Fibroblast of the aortic adventitia (primary cell): ENCODE results near the gene TANK. TPM values are rescaled to one million over a fixed set of nuclear protein-coding genes. Genes with fewer than 3 reads are reported as not detected.

Source experiments
- DNase-seq: peaks from one replicate; pipeline ENCODE4 v3.0.0-alpha.2; 2010; ENCODE audit warnings: low read depth
- H3K4me3 ChIP-seq: 2 replicates; pipeline ENCODE4 v1.5.1; 2011; ENCODE audit warnings: low read depth, mild to moderate bottlenecking, control low read depth, low read length, moderate library complexity
- total RNA-seq: library from RNA; depleted of rRNA; stranded (reverse); fragments of >200 nt; gene quantifications from 2 replicates; pipeline ENCODE4 v1.2.3, GENCODE V29; 2012; ENCODE audit warnings: low replicate concordance
- TF ChIP-seq, protein P1 (sequence below): IDR thresholded peaks from 2 replicates; pipeline ENCODE4 v1.5.1; 2011; ENCODE audit warnings: mild to moderate bottlenecking, low read length, control low read depth, inconsistent platforms; ENCODE audit not compliant: insufficient read depth

Gene TANK
- total RNA-seq, 1 donor: 57.8 TPM

DNA sequence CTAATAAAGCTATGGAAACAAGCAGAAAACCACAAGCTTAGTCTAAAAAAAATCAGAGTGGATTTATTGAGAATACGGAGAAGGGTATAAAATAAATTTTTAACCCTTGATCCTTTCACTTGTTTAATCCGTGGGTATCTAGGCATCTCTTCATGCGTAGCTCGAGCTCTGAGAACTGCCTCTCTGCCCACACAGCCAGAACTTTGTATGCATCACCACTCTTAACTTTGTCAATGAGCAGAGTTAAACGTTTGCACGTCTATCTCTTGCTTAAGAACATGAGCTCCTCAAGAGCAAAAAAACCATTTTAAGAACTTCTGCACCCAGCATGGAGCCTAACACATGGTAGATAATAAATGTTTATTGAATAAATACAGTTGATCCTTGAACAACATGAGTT, 26.9 kb upstream of the TANK start:
- no peak overlapping the region for H3K4me3 ChIP-seq
- no peak for DNase-seq
- TF ChIP-seq, protein P1, sequence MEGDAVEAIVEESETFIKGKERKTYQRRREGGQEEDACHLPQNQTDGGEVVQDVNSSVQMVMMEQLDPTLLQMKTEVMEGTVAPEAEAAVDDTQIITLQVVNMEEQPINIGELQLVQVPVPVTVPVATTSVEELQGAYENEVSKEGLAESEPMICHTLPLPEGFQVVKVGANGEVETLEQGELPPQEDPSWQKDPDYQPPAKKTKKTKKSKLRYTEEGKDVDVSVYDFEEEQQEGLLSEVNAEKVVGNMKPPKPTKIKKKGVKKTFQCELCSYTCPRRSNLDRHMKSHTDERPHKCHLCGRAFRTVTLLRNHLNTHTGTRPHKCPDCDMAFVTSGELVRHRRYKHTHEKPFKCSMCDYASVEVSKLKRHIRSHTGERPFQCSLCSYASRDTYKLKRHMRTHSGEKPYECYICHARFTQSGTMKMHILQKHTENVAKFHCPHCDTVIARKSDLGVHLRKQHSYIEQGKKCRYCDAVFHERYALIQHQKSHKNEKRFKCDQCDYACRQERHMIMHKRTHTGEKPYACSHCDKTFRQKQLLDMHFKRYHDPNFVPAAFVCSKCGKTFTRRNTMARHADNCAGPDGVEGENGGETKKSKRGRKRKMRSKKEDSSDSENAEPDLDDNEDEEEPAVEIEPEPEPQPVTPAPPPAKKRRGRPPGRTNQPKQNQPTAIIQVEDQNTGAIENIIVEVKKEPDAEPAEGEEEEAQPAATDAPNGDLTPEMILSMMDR: no peak

DNA sequence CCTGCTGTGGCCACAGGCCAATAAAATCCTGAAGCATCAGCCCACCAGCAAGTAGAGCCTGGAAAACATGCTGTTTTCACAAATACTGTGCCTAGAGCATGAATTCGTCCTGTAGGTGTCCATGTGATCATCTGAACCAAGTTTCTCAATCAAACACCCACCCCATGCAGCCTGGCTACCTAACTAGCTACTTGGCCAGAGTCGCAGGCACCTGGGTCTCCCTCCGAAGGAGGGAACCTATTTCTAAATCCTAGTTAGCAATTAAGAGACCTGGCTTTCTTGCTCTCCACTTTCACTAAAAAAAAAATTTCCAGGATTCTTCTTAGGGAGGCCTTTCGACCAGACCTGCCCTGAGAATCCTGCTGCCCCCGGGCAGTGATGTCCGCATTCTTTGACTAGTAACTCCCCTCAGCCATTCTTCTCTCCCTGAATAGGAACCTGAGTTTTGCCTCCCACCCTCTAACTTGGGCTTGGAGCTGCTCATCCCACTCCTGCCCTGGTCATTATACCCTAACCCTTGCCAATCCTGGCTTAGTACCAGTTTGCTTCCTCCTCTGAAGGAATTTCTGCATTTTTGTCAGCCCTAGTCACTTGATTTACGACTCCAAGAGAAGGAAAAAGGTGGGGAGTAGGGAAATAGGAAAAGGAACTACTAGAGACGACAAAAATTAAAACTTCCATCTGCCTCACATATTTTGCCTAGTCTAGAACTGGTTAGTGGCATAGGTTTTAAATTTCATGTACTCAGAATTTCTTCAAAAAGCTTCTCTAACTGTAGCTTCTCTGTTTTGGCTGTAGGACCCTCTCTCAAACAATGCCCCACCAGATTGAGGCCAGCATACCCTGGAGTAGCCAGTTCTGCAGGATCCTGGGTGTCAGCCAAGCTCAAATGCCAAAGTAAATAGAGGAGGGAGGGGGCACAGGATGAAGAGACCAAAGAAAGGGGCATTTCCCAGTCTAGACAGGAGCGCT, 25.4 kb upstream of the TANK start:
- DNase-seq: peak; percentile 48
- TF ChIP-seq, protein P1: no peak
- no peak overlapping the region for H3K4me3 ChIP-seq

DNA sequence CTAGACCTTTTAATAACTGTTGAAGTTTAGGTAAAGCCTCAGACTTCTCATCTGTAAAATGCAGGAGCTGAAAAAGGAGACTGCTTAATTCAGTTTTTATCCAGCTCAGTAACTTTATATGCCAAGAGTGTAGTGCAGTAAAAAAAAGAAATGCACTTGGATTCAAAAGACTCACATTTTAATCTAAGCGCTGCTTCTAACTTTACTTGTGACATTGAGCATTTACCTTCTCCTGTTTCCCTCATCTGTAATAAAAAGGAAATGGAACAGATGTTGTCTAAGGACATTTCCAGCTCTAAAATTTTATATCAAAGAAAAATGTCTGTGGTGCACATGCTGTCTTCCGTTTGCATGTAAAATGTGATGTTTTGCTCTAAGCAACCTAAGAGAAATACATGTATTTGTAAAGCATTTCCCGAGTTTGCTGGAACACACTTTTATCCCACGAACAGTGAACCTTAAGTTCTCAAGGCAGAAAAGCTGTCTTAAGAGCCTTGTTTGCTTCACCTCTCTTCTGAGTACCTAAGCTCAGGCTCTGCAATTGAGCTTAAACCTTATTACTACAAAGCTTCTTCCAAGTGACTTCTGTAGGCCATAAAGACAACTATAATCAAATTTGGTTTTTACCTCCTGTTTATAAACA, 24.2 kb upstream of the TANK start:
- no peak overlapping the region for H3K4me3 ChIP-seq
- no peak for DNase-seq
- TF ChIP-seq, protein P1: no peak

DNA sequence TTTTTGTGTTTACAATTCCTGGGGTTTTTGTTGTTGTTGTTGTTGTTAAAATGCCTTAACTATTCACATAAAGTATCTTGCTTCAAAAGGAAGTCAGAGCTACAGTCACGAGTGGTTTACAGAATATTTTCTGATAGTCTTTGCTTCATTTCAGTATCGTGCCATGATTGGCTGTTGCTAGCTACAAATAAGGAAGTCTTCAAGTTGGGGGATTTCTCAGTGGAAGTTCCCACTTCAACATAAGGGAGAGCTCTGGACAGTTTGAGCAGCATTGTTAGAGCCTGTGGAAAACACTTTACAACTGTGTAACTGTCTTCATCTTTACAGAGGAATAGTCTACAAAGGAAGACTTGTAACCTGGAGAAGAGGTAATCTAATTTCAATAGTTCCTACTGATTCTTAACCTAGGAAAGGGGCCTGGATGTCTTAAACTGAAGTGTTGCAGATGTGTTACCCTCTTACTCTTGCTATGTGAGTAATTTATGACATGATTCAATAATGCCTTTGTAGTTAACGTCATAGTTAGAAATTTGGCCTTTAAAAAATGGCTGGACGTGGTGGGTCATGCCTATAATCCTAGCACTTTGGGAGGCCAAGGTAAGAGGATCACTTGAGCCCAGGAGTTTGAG, 23.4 kb upstream of the TANK start:
- peak; percentile 40 for DNase-seq
- TF ChIP-seq, protein P1: no peak
- no peak overlapping the region for H3K4me3 ChIP-seq

DNA sequence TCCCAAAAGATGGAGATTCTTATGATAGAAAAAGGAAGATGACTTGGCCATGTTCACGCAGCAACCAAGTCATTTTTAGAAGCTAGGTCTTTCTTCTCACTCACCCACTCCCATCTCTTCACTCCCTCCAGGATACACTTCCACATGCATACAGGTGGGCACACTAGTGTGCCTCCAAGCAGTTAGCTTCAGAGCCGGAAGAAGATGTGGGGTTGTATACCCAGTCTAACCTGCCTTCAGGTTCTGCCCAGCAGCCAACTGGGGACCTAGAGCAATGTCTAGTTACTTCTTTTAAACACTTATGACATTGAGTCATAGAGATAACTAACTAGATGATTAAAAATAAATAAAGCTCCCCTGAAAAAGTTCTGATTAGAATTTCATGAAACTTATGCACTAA, 21.8 kb upstream of the TANK start:
- H3K4me3 ChIP-seq: no peak overlapping the region
- TF ChIP-seq, protein P1: no peak
- no peak for DNase-seq

DNA sequence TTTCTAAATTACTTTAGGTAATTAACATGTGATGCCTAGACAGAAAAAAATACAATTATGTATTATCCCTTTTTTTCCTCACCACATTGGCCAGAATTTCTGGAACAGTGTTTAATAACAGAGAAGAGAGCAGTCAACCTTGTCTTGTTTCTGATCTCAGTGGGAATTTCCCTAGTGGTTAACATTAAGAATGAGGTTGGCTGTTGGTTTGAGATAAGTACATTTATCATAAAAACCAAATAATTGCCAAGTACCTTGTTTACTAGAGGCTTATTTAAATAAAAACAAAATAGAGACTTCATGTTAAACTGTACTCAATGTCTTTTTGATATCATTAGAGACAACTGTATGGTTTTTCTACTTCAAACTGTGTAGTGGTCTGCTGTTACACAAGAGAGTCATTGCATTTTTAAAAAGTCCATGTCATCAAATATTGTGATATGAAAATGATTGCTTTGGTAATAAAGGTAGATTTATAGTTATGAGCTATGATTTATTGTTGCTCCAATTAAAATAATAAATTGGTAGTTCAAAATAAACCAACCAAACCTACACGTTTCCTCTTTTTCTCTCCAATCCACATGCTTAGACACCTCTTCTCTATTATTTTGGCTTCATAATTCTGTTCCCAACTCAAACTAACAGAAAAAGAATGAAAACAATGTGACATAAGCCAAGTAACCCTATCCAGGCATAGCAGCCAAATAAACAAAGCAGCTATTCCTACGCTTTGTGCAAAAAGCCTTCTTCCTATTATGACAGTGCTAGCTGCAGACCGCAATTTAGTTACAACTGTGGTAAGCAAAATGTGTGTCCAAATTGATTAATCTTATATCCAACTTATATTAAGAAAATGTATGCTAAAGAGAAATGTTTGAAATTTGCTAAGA, 20.9 kb upstream of the TANK start:
- peak; percentile 48 for DNase-seq
- no peak overlapping the region for H3K4me3 ChIP-seq
- TF ChIP-seq, protein P1: no peak
